Lower leg skin (tissue), 4 donors: Measurements from ENCODE around the gene SLC6A2. TPM values are rescaled to one million over a fixed set of nuclear protein-coding genes. Genes with fewer than 3 reads are reported as not detected.

Experiments
- DNase-seq, 2 donors: peaks; one replicate each; pipeline ENCODE4 v3.0.0-alpha.2; 2019; ENCODE audit warnings: low spot score in 2 of 2
- H3K4me3 ChIP-seq: fragments of 200-600 bp; sonication (generic); 2 replicates; pipeline ENCODE4 v1.5.1; 2017; ENCODE audit warnings: mild to moderate bottlenecking, low read depth; ENCODE audit not compliant: poor library complexity, severe bottlenecking
- CTCF ChIP-seq, 3 donors: fragments of 450-650 bp; IDR thresholded peaks; one replicate each; pipeline ENCODE4 v1.5.1; 2016; ENCODE audit warnings: antibody characterized with exemption in 3 of 3, mild to moderate bottlenecking in 3 of 3, moderate library complexity in 2 of 3
- POLR2A ChIP-seq, 2 donors: fragments of 450-650 bp; IDR thresholded peaks; one replicate each; pipeline ENCODE4 v1.6.1; 2016 to 2017; ENCODE audit warnings: antibody characterized with exemption in 2 of 2, mild to moderate bottlenecking in 1 of 2, moderate library complexity in 1 of 2
- WGBS, 2 donors: methylation state at CpG; one replicate each; pipeline ENCODE4 v1.1.5; 2018; 5-methylcytosine and 5-hydroxymethylcytosine counted together
- intact Hi-C: fragments of 100-400 bp; cut with DNase I; formaldehyde crosslinking; loops from one replicate; pipeline ENCODE4 v1.15.0; 2023; ENCODE audit warnings: low total_unique reads
- total RNA-seq, 4 donors: library from RNA; depleted of rRNA; stranded (reverse); fragments of >200 nt; gene quantifications; one replicate each; pipeline ENCODE4 v1.1.0, GENCODE V29; 2016

The SLC6A2 gene
- total RNA-seq, 4 donors from 2014 or later = 2.3 to 26.1 (median 8.7) TPM

- TF ChIP-seq CTCF (IDR thresholded peaks at IDR 0.05) (no peak), POLR2A (IDR thresholded peaks at IDR 0.05) (no peak)
- intact Hi-C loops = no loop called here
- no peak overlapping the region for H3K4me3 ChIP-seq
Observed at GRCh38 chr16:55630774-55631173, 25.0 kb upstream of the SLC6A2 start.

GRCh38 chr16:55632259-55632658 lies 23.5 kb upstream of the SLC6A2 start:
- no peak overlapping the region for H3K4me3 ChIP-seq
- no peak for DNase-seq
- TF ChIP-seq POLR2A (IDR thresholded peaks at IDR 0.05) = no peak
- intact Hi-C loops = no loop called here

More at GRCh38 chr16:55630774-55631173, 25.0 kb upstream of the SLC6A2 start:
- no peak for DNase-seq

GRCh38 chr16:55634193-55634592 lies 21.6 kb upstream of the SLC6A2 start:
- DNase-seq = no peak
- TF ChIP-seq CTCF (IDR thresholded peaks at IDR 0.05) (no peak), POLR2A (IDR thresholded peaks at IDR 0.05) (no peak)
- intact Hi-C loops = no loop called here
- H3K4me3 ChIP-seq = no peak overlapping the region

GRCh38 chr16:55638256-55638655 lies 17.5 kb upstream of the SLC6A2 start:
- TF ChIP-seq CTCF (IDR thresholded peaks at IDR 0.05) = no peak
- intact Hi-C loops = no loop called here
- WGBS, 2 donors = 92 to 95% methylated on average over 5 of the region's 5 CpGs
- DNase-seq = no peak
- no peak overlapping the region for H3K4me3 ChIP-seq

- intact Hi-C loops = no loop called here
- 86 to 91% methylated on average over 9 of the region's 9 CpGs for whole genome bisulfite sequencing, 2 donors
- TF ChIP-seq POLR2A (IDR thresholded peaks at IDR 0.05) (no peak), CTCF (IDR thresholded peaks at IDR 0.05) (no peak)
- H3K4me3 ChIP-seq = no peak overlapping the region
- no peak for DNase-seq
Observed at GRCh38 chr16:55640701-55641327, 15.0 kb upstream of the SLC6A2 start.

- intact Hi-C loops = no loop called here
- TF ChIP-seq CTCF (IDR thresholded peaks at IDR 0.05) (no peak), POLR2A (IDR thresholded peaks at IDR 0.05) (no peak)
- WGBS, 2 donors = 68 to 76% methylated on average over 7 of the region's 7 CpGs
- no peak overlapping the region for H3K4me3 ChIP-seq
- DNase-seq = no peak
Observed at GRCh38 chr16:55641430-55642056, 14.2 kb upstream of the SLC6A2 start.
